ENCODE measurements around the gene SHROOM3. TPM values are rescaled to one million over a fixed set of nuclear protein-coding genes. Genes with fewer than 3 reads are reported as not detected.

Gene SHROOM3
- total RNA-seq, 1 donor from 2014 or later: 54.9 TPM

DNA sequence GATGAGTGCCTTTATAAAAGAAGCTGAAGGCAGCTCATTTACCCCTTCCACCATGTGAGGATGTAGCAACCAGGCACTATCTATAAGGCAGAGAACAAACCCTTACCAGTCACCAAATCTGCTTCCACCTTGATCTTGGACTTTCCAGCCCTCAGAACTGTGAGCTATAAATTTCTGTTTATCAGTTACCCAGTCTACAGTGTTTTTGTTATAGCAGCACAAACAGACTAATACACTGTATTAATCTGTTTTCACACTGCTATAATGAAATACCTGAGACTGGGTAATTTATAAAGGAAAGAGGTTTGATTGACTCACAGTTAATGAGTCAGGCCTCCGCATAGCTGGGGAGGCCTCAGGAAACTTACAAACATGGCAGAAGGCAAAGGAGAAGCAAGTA, 371.7 kb downstream of the SHROOM3 start:
- Mint-ChIP-seq H3K36me3 (ENCODE audit: insufficient read depth) (peaks cover 5% of the 10 kb centered on the region), H3K4me1 (ENCODE audit: low read depth) (peaks cover 12% of the 10 kb centered on the region), H3K9me3 (ENCODE audit: low read depth) (peaks cover 14% of the 10 kb centered on the region), H3K27me3 (peaks cover 20% of the 10 kb centered on the region), H3K27ac (no peak overlapping the region), H3K4me3 (ENCODE audit: low read depth) (no peak overlapping the region)
- TF ChIP-seq, protein P1, sequence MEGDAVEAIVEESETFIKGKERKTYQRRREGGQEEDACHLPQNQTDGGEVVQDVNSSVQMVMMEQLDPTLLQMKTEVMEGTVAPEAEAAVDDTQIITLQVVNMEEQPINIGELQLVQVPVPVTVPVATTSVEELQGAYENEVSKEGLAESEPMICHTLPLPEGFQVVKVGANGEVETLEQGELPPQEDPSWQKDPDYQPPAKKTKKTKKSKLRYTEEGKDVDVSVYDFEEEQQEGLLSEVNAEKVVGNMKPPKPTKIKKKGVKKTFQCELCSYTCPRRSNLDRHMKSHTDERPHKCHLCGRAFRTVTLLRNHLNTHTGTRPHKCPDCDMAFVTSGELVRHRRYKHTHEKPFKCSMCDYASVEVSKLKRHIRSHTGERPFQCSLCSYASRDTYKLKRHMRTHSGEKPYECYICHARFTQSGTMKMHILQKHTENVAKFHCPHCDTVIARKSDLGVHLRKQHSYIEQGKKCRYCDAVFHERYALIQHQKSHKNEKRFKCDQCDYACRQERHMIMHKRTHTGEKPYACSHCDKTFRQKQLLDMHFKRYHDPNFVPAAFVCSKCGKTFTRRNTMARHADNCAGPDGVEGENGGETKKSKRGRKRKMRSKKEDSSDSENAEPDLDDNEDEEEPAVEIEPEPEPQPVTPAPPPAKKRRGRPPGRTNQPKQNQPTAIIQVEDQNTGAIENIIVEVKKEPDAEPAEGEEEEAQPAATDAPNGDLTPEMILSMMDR (IDR thresholded peaks at IDR 0.05; ENCODE audit: unreplicated experiment): no peak
- no peak for DNase-seq (ENCODE audit: low spot score, unreplicated experiment)

DNA sequence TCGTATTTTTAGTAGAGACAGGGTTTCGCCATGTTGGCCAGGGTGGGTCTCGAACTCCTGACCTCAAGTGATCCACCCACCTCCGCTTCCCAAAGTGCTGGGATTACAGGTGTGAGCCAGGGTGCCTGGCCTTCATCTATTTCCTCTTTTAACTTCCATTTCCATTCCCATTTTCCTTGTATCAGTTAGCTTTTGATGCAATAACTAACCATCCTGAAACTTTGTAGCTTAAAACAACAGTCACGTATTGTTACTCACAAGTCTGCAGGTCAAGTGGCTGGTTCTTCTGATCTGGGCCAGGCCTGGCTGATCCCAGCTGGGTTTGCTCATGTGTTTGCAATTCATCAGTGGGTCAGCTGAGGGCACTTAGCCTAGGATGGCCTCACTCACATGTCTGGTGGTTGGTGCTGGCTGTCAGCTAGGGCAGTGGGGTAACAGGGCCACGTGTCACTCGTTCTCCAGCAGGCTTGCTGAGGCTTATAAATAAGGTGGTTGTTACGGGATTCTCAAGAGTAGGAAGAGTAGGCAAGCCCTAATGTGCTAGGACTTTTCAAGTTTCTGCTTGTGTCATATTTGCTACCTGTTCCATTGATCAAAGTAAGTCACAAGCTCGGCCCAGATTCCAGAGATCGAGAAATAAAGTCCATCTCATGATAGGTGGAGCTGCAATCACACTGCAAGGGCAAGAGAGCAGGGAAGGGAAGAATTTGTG, 374.7 kb downstream of the SHROOM3 start:
- no peak overlapping the region for H3K27ac Mint-ChIP-seq
- DNase-seq (ENCODE audit: low spot score, unreplicated experiment): no peak
- TF ChIP-seq, protein P1 (IDR thresholded peaks at IDR 0.05; ENCODE audit: unreplicated experiment): no peak
- H3K9me3 Mint-ChIP-seq (ENCODE audit: low read depth): peaks cover 15% of the 10 kb centered on the region
- H3K4me3 Mint-ChIP-seq (ENCODE audit: low read depth): no peak overlapping the region
- H3K36me3 Mint-ChIP-seq (ENCODE audit: insufficient read depth): peaks cover 5% of the 10 kb centered on the region
- no peaks in the 10 kb centered on the region for H3K4me1 Mint-ChIP-seq (ENCODE audit: low read depth)
- H3K27me3 Mint-ChIP-seq: no peaks in the 10 kb centered on the region

DNA sequence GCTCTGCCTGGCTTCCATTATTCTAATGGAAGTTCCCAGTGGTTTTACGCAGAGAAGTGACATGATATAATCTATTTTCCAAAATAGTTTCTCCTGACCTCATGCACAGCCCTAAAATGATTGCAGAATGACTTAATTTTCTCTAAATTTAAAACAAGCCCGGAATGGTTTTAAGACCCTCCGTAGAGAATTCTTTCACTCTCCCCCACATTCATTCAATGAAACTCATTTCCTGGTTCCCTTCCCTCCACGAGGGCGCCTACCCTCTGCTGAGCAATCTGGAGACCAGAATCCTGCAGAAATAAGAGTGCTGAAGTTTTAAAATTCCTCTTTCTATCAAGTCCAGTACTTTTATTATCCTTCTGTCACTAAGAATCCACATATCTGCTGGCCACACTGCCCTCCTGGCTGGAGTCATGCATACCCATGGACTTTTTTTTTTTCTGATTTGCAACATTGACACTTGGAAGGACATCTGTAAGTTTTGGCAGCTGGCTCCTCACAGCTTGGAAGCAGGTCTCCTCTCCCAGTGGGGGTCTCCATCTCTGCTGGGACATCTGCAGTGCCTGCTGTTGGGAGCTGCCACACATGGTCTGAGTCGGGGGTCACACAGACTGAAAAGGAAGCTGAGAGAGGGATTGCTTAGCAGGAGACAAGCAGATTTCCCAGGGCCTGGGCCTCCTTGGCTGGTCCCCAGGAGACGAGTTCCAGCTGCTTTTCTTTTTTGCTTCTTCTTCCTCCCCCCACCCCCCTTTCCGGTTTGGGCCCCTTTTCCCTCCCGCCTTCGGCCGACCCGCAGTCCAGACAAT, 376.8 kb downstream of the SHROOM3 start:
- no peak for DNase-seq (ENCODE audit: low spot score, unreplicated experiment)
- peaks cover 4% of the 10 kb centered on the region for H3K36me3 Mint-ChIP-seq (ENCODE audit: insufficient read depth)
- no peak overlapping the region for H3K27ac Mint-ChIP-seq
- H3K27me3 Mint-ChIP-seq: no peaks in the 10 kb centered on the region
- H3K4me1 Mint-ChIP-seq (ENCODE audit: low read depth): no peaks in the 10 kb centered on the region
- H3K9me3 Mint-ChIP-seq (ENCODE audit: low read depth): peaks cover 20% of the 10 kb centered on the region
- TF ChIP-seq, protein P1 (IDR thresholded peaks at IDR 0.05; ENCODE audit: unreplicated experiment): no peak
- H3K4me3 Mint-ChIP-seq (ENCODE audit: low read depth): no peak overlapping the region

DNA sequence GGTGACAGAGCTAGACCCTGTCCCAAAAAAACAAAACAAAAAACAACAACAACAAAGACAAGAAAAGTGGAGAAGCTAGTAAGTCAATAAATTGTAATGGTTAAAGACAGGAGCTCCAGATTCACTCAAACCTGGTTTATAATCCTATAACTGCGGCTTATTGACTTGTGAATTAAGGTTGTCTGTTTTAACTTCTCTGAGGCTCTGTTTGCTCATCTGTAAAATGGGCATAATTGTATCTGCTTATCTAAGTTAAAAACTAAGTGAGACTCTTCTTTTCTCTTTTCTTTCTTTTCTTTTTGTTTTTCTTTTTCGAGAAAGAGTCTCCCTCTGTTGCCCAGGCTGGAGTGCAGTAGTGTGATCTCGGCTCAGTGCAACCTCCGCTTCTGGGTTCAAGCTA, 378.0 kb downstream of the SHROOM3 start:
- Mint-ChIP-seq H3K4me1 (ENCODE audit: low read depth) (no peaks in the 10 kb centered on the region), H3K9me3 (ENCODE audit: low read depth) (peaks cover 22% of the 10 kb centered on the region), H3K36me3 (ENCODE audit: insufficient read depth) (peaks cover 4% of the 10 kb centered on the region), H3K27me3 (no peaks in the 10 kb centered on the region), H3K27ac (no peak overlapping the region), H3K4me3 (ENCODE audit: low read depth) (no peak overlapping the region)
- DNase-seq (ENCODE audit: low spot score, unreplicated experiment): no peak
- TF ChIP-seq, protein P1 (IDR thresholded peaks at IDR 0.05; ENCODE audit: unreplicated experiment): no peak

DNA sequence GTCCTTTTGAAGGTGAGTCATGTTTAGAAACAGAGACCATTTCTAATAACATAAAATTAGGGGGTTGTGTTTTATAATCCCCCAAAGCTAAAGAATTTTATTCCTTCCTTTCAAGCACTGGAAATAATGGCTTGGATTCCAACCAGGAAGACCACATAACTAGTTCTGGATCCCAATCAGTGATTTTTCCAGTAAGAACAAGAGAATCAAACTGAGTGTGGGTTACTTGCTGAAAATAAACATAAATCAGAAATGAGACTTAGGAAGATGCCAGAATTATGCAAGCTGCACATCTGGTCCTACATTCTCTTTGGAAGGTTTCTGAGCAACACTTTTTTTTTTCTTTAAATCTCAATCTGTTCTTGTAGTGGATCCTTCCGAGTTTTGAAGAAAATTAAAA, 386.6 kb downstream of the SHROOM3 start:
- Mint-ChIP-seq H3K27me3 (peaks cover 7% of the 10 kb centered on the region), H3K9me3 (ENCODE audit: low read depth) (peaks cover 19% of the 10 kb centered on the region), H3K4me1 (ENCODE audit: low read depth) (no peaks in the 10 kb centered on the region), H3K36me3 (ENCODE audit: insufficient read depth) (peaks cover 2% of the 10 kb centered on the region), H3K27ac (no peak overlapping the region), H3K4me3 (ENCODE audit: low read depth) (no peak overlapping the region)
- TF ChIP-seq, protein P1 (IDR thresholded peaks at IDR 0.05; ENCODE audit: unreplicated experiment): no peak
- no peak for DNase-seq (ENCODE audit: low spot score, unreplicated experiment)

All from progenitor cell of endocrine pancreas (in vitro differentiated cells).